GM21423 (cell line): ENCODE measurements around the gene CCDC136.

Experiments
- ATAC-seq: cut with Tn5 transposase; IDR thresholded peaks from one replicate; pipeline ENCODE4 v1.9.1; 2021; ENCODE audit warnings: mild to moderate bottlenecking, moderate library complexity; ENCODE audit not compliant: unreplicated experiment

The CCDC136 gene

DNA sequence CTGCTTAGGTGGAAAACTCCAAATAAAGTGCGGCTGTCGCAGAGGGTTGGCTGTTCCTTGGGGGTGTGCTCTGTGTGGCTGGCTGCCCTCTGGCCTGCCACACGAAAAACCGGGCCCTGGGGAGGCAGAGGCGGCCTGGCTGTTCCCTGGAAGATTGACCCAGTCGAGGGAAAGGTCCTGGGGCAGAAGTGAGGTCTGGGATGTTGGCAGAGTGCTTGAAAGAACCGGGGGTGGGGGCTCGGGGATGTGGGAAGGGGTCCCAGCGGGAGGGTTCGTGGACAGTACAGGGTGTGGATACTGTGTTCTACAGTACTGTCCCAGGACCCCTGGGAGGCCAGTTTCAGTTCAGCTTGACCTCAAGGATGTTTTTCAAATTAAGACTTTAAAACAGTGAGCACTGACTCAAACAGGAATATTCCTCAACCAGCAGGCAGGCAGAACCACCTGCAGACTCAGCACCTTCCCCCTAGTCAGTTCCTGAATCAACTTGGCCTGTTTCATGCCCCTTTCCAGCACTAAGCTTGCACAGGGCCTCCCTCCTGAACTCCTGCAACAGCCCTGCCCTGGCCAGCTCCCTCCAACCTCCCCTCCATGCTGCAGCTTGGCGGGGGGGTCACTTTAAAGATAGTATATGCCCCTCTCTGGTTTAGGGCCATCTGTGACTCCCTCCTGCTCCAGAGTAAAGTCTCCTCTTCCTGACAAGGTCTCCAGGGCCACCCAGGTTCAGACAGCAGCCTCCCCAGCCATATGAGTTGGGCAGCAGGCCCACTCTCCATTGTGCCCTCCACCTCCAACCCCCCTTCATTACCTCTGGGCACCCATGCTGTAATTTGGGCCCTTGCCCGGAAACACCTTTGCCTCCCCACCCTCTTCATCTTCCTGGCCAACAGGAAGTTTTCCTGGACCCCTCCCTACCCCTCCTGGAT is 67.7 kb downstream of the CCDC136 start:
- no peak for ATAC-seq

DNA sequence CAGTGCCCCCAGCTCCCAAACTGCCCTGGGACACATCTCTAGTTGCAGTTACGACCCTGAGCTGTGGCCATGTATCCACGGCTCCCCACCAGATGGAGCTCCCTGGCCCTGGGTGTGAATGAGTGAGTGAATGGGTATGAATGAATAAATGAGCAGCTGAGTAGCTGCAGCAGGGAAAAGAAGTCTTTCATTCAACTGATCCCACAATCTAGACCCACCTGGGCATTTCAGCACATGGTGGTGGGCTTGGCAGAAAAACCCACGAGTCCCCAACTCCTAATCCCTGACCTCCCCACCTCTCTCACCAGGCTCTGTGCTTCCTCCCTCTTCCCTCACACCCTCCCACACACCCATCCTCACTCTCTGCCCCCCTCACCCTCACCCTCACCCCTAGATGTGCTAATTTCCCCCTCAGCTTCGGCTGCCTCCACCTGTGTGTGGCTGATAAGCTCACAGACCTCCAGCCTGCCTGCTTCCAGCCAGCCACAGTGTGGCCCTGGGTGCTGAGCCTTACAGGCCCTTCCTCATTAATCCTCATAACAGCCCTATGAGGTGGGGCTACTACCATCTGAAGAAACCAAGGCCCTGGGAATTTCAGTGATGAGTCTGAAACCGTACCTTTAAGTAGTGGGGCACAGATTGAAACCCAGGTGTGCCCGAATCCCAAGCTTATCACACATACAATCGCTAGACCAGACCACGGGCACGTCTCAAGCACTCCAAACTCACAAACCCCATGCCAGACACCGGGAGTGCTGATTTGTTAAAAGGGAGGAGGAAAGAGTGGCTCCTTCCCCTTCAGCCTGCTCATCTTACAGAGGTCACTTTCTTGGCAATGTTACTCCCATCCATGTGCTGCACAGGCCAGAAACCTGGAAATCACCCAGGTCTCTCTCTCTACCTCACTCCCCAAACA is 68.6 kb downstream of the CCDC136 start:
- ATAC-seq, result no peak

- no peak for ATAC-seq
Observed at GRCh38 chr7:128861957-128862570, 70.3 kb downstream of the CCDC136 start.

GRCh38 chr7:128862571-128863432 is 71.0 kb downstream of the CCDC136 start, which contains the start of gene ATP6V1F:
Gene ATP6V1F, plus strand, starts transcription at chr7:128862856. Its CDS starts 49 bp downstream, at chr7:128862905.
- peak; percentile 85 for ATAC-seq

GRCh38 chr7:128863433-128863989 is 71.7 kb downstream of the CCDC136 start:
- peak; percentile 22 for ATAC-seq

DNA sequence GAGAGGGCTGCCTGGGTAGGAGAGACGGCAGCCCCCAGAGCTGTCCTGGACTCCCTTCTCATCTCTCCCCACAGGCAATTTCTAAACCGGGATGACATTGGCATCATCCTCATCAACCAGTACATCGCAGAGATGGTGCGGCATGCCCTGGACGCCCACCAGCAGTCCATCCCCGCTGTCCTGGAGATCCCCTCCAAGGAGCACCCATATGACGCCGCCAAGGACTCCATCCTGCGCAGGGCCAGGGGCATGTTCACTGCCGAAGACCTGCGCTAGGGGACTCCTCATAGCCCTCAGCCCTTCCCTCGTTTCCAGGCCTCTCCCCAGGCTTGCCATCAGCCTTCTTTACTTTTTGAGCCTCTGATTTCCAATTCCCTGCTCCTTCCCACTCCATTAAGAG is 73.5 kb downstream of the CCDC136 start:
- ATAC-seq, result no peak

GRCh38 chr7:128865996-128866877 is 74.5 kb downstream of the CCDC136 start:
- ATAC-seq, result no peak

GRCh38 chr7:128867241-128867640 is 75.5 kb downstream of the CCDC136 start:
- no peak for ATAC-seq

DNA sequence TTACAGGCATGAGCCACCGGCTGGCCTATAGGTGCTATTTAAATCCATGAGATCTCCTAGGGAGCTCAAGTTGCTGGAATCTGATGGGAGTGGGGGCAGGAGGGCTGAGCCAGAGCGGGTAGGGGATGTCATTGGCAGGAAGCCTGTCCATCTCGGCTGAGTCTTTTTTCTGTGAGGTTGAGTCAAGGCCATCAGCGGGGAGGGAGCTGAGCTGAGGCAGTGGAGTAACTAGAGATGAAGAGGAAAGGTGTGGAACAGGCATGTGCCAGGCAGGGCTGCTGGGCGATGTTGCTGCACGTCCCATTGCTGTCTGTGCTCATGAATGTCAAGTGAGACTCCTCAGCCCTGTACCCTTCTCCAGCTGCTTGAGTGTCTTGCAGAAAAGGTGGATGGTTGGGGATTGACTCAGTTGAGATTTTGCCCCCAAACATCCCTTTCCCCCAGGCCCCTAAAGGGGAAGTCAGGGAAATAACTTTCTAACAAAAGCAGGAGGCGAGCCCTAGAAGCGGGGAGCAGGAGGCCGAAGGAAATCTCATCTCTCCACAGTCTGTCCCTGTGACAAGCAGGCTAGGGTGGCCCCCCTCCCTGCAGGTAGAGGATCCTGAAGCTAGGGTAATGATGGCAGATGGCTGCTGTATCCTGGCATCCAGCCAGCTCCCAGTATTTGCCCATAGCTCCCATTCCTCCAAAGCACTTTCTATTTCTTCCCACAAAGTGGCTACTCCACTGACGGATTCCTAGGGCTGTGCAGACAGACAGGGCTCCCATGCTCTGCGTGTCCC is 76.3 kb downstream of the CCDC136 start:
- ATAC-seq, result no peak

DNA sequence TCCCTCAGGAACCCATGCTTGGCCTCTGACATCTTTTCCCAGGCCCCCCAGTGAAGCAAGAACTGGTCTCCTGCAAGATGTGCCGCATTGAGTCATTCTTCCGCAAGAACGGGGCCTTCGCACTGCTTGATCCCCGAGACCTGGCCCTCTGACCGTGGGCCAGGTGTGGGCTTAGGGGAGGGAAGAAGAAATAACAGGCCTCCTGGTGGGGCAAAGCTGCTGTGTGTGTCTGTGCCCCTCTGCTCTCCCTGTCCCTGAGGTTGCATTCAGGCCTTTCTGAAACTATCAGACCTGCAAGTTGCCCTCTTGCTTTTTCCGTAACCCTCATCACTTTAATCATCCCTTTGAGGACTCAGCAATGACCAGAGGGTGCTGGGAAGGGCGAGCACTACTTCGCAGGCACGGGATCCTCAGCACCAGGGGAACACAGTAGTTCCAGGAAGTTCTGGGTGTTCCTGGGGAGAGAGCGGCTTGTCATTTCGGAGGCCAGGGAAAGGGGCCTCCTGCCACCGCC is 76.9 kb downstream of the CCDC136 start:
- ATAC-seq, result no peak

DNA sequence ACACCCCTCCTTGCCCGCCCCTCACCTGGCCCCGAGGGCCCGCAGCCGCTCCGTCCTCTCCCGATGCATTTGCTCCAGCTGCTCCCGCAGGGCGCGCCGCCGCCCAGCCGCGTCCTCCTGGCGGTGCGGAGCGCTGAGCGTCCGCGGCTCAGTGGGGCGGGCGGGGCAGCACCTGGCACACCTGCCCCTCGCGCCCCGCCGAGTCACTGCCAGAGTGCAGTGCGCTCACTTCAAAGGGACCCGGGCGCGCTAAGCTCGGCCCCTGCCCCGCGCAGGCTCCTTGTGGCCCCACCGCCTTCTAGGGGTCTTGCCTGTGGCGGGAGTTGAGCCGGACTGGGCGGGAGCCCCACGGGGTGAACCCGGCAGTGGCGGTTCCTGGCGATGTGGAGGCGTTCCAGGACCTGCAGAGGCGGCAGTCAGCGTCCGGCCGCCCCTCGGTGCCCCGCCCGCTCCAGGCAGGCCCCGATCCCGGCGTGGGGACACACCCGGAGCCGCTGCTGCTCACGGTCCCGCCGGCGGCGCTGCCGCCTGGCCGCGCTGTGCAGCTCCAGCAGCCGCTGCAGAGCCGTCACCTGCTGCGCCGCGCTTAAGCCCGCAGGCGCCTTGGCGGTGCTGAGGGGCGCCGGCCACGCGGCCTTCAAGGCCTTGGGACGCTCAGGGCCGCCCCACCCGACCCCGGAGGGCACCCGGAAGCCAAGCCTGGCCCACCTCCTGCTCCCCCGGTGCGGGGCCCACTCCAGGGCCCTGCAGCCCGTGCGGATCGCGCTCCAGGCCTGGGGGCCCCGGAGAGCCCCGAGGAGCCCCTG is 77.6 kb downstream of the CCDC136 start:
- ATAC-seq, result peak; percentile 53

DNA sequence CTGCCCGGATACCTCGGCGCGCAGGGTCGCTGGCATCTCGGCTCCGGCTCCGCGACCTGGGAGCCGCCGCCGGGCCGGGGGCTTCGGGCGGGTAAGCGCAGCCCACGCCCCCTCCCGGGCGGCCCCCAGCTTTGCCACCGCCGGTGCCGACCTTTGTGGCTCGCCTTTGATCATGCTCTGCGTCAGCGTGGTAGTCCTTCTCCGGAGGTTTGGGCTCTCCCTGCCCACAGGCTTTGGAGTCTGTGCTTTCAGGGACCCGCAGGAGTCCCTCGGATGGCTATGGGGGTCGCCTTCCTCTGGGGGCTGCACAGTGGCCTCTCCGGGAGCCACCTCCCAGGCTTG is 78.1 kb downstream of the CCDC136 start:
- peak; percentile 19 for ATAC-seq

DNA sequence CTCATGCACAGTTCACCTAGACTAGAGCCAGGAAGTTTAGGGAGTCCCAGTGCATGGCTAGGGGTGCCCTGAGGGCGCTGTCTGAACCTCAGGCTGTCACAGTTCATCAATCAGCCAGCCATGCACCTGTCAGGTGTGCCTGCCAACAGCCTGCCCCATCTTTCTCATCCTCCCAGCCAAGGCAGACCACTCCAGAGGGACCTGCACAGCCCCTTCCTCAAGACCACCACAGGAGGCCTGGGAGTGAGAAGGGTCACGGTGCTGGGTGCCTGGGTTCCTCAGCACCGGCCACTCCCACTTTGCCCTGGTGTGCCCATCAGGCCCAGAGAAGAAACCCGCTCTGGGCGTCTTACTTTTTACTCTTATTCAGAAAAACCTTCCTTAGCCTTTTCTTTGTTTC is 79.3 kb downstream of the CCDC136 start:
- ATAC-seq, result no peak
